PC-9 (cell line): ENCODE results near the gene LONP2.

Experiments used
- EZH2 ChIP-seq: fragments of 200-600 bp; sonication (generic); IDR thresholded peaks from 2 replicates; pipeline ENCODE4 v1.8.0; 2017; ENCODE audit warnings: antibody characterized with exemption, low read depth
- TF ChIP-seq, protein P1 (sequence below): fragments of 200-600 bp; sonication (generic); conservative IDR thresholded peaks from 2 replicates; pipeline ENCODE4 v1.6.1; 2017; ENCODE audit warnings: mixed run types, antibody characterized with exemption, mild to moderate bottlenecking, moderate library complexity

DNA sequence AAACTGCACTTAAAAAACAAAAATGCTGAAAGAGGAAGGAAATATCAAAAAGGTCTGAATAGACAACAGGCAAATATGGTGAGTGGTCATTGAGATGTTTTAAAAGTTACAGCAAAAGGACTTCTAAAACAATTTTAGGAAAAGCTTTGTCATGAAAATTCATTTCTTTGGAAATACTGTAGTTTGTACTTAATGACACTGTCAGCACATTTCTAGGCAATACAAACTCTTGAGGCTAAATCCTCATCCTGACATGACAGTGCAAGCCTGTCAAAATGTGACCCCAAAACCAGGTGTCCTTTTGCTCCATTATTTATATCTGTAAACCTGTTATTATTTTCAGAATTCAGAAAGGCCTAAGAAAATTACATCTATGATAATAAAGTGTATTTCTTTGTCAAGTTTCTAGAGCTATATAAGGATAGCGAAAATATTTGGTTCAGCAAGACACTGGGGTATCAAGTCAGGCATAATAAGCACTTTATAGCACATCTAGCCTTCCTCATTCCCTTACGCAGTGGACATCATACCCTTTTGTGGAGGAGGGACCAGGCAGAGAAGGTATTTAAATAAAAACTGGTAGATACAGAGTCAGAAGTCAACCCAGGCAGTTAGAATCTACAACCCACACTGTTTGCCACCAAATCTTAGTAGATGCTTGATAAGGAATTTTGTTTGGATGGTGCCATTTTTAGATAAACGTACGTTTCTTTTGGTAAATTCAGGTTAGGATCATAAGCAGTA lies 112.7 kb downstream of the LONP2 start:
- TF ChIP-seq, protein P1, sequence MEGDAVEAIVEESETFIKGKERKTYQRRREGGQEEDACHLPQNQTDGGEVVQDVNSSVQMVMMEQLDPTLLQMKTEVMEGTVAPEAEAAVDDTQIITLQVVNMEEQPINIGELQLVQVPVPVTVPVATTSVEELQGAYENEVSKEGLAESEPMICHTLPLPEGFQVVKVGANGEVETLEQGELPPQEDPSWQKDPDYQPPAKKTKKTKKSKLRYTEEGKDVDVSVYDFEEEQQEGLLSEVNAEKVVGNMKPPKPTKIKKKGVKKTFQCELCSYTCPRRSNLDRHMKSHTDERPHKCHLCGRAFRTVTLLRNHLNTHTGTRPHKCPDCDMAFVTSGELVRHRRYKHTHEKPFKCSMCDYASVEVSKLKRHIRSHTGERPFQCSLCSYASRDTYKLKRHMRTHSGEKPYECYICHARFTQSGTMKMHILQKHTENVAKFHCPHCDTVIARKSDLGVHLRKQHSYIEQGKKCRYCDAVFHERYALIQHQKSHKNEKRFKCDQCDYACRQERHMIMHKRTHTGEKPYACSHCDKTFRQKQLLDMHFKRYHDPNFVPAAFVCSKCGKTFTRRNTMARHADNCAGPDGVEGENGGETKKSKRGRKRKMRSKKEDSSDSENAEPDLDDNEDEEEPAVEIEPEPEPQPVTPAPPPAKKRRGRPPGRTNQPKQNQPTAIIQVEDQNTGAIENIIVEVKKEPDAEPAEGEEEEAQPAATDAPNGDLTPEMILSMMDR, result no peak
- TF ChIP-seq EZH2, result no peak
